ENCODE data around the gene LYZL2.

- TF ChIP-seq POLR2AphosphoS5 (IDR thresholded peaks at IDR 0.05; ENCODE audit: low read depth, low read length) (no peak), POLR2A (IDR thresholded peaks at IDR 0.05; ENCODE audit: low read depth, low read length) (no peak), TAF1 (IDR thresholded peaks at IDR 0.05; ENCODE audit: low read depth, low read length) (no peak), PAX5 (IDR thresholded peaks at IDR 0.05; ENCODE audit: insufficient read depth, low read length, severe bottlenecking) (no peak), SPI1 (IDR thresholded peaks at IDR 0.05; ENCODE audit: low read depth, low read length) (no peak)
These were observed 64.1 kb downstream of the LYZL2 start for GRCh38 chr10:30565449-30565848.

Data from GM12891 (cell line).